ENCODE results near the gene NFKB2. TPM values are rescaled to one million over a fixed set of nuclear protein-coding genes. Genes with fewer than 3 reads are reported as not detected.

Gene NFKB2
- total RNA-seq, 1 donor = 16.2 TPM

DNA sequence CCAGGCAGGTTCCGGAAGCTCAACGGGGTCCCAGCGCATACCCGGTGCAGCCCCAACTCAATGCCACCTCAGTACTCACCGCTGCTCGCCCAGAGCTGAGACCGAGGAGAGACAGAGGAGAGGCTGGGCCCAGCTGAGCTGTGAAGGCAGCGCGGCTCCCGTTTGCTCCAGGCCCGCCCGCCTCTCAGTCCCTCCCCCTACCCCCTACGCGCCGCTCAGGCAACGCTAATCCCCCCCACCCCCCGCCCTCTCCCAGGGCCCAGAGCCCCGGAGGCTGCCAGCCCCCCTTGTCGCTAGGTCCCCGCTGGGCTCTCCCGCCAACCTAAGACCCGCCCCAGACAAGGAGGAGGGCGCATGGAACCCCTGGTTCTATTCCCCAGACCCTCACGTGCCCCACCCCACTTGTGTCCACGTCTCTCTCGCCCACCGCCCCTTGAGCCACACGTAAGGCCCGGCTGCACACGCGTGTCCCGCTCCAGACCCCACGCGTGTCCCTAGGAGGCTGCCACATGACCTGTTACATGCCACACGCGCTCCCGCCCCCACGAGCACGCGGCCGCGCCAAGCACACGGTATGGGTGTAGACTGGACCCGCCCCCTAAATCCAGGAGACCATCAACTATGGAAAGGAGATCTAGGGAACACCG lies 23.2 kb downstream of the NFKB2 start, which contains the start of gene PSD:
Gene PSD (minus strand): TSS at position 164 of the 647 bp plus-strand sequence. CDS start 1,747 bp downstream, outside the sequence.
- no peak for DNase-seq (ENCODE audit: low read depth)
- TF ChIP-seq, protein P1, sequence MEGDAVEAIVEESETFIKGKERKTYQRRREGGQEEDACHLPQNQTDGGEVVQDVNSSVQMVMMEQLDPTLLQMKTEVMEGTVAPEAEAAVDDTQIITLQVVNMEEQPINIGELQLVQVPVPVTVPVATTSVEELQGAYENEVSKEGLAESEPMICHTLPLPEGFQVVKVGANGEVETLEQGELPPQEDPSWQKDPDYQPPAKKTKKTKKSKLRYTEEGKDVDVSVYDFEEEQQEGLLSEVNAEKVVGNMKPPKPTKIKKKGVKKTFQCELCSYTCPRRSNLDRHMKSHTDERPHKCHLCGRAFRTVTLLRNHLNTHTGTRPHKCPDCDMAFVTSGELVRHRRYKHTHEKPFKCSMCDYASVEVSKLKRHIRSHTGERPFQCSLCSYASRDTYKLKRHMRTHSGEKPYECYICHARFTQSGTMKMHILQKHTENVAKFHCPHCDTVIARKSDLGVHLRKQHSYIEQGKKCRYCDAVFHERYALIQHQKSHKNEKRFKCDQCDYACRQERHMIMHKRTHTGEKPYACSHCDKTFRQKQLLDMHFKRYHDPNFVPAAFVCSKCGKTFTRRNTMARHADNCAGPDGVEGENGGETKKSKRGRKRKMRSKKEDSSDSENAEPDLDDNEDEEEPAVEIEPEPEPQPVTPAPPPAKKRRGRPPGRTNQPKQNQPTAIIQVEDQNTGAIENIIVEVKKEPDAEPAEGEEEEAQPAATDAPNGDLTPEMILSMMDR (IDR thresholded peaks at IDR 0.05; ENCODE audit: insufficient read depth, low read length) = no peak
- peak within 1 kb of the TSS; percentile 94 for H3K4me3 ChIP-seq (ENCODE audit: low read depth, low read length)

DNA sequence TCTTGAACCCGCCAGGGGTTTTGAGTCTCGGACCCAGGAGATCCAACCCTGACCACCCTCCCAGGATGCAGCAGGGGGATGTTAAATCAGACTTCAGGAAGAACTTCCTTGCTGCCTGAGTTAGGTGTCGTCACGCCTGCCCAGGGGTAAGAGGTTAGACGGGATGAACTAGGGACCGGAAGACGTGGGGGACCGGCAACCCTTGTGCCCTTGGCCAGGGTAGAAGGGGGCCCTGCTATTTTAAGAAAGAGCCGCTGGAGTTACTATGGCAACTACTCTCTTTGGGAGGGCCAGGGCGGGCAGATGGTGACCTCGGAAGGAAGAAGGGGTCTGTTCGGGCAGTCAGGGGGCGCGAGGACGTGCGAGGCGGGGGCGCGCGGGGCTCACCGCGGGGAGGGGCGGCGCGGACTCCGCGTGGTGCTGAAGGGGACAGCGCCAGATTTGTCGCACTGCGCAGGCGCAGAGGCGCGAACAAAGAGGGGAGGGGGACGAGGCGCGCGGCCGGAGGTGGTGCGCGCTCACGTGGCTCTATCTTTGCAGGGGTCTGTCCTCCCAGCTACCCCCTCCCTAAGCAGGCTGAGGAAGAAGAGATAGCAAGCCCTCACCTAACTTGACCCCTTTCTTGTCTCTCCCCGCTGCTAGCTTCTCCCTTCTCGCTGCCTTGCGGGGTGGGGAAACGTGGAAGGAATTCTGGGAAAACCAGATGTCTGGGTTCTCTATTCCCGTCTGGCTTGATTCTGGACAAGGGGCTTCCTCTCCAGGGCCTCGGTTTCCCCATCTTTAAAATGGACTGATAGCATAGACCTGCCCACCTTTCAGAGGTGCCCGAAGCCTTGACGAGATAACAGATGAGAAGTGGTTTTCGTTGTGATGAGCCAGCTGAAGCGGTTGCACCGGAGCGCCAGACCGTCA lies 24.0 kb downstream of the NFKB2 start:
- H3K4me3 ChIP-seq (ENCODE audit: low read depth, low read length) = peak overlapping the region; percentile 94
- DNase-seq (ENCODE audit: low read depth) = no peak
- TF ChIP-seq, protein P1 (IDR thresholded peaks at IDR 0.05; ENCODE audit: insufficient read depth, low read length) = no peak

DNA sequence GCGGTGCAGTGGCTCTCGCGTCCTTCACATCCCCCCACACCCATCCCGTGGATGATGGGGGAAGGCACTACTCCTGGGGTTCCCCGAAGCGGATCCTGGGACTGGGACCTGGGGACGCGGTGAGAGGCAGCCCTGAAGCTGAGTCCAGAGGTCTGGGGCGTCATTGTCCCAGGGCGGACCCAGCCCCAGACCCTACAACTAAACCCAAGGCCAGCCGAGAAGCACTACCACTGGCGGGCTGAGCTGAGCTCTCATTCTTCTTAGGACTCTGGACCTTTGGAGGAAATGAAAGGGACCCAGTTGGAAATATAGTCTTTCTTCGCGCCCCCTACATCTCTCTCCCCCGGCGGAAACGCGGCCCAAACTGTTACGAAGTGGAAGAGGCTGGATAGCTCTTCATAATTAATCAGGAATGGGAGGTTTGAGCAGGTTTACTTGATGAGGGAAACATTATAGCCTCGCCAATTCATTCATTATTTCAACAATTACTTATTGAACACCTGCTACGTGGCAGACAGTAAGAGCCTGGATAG lies 24.7 kb downstream of the NFKB2 start:
- TF ChIP-seq, protein P1 (IDR thresholded peaks at IDR 0.05; ENCODE audit: insufficient read depth, low read length) = no peak
- no peak for DNase-seq (ENCODE audit: low read depth)
- peak overlapping the region; percentile 94 for H3K4me3 ChIP-seq (ENCODE audit: low read depth, low read length)

DNA sequence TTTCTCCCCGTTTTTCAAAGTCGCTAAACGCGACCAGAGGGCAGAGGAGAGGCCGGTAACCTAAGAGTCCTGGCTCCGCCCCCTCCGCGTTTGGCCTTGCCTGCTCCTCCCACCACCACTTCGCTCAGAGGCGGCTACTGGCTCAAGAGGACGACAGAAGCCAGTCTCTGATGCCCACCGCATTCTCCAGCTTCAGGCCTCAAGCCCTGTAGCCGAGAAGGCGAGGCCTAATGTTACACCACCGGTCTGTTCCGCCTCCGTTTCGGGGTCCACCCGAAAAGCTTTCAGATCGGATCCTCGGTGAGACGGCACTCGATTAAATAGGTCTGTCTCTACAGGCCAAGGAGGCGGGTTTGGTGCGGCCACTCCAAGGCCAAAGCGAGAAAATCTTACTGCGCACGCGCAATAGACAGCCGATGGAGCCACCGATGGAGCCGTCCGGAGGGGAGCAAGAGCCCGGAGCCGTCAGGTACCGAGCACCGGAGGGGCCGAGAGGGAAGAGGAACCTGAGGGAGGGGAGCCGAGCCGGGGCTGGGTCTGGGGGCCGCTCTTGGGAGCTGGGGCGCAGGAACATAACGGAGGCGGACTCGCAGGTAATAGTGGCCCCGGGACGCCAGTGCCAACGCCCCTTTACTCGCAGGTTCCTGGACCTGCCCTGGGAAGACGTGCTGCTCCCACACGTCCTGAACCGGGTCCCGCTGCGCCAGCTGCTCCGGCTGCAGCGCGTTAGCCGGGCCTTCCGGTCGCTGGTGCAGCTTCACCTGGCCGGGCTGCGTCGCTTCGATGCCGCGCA lies 25.4 kb downstream of the NFKB2 start, which contains the start of gene FBXL15:
Gene FBXL15 (plus strand): TSS at position 123 of the 793 bp plus-strand sequence. CDS start 294 bp downstream, at position 417.
- H3K4me3 ChIP-seq (ENCODE audit: low read depth, low read length) = peak within 1 kb of the TSS; percentile 94
- DNase-seq (ENCODE audit: low read depth) = peak; percentile 98
- TF ChIP-seq, protein P1 (IDR thresholded peaks at IDR 0.05; ENCODE audit: insufficient read depth, low read length) = no peak

DNA sequence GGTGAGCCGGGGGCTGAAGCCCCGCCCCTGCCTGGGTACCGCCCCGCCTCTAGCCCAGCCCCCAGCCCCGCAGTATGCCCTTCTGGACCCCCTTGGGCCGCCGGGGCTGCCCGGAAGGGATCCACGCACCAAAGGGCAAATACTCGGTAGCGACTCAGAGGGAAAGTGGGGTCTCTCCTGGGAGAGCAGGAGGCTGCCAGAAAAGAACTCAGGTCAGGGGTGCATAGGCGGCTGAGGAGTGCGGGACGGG lies 25.9 kb downstream of the NFKB2 start:
- DNase-seq (ENCODE audit: low read depth) = no peak
- H3K4me3 ChIP-seq (ENCODE audit: low read depth, low read length) = peak overlapping the region; percentile 94
- TF ChIP-seq, protein P1 (IDR thresholded peaks at IDR 0.05; ENCODE audit: insufficient read depth, low read length) = no peak

DNA sequence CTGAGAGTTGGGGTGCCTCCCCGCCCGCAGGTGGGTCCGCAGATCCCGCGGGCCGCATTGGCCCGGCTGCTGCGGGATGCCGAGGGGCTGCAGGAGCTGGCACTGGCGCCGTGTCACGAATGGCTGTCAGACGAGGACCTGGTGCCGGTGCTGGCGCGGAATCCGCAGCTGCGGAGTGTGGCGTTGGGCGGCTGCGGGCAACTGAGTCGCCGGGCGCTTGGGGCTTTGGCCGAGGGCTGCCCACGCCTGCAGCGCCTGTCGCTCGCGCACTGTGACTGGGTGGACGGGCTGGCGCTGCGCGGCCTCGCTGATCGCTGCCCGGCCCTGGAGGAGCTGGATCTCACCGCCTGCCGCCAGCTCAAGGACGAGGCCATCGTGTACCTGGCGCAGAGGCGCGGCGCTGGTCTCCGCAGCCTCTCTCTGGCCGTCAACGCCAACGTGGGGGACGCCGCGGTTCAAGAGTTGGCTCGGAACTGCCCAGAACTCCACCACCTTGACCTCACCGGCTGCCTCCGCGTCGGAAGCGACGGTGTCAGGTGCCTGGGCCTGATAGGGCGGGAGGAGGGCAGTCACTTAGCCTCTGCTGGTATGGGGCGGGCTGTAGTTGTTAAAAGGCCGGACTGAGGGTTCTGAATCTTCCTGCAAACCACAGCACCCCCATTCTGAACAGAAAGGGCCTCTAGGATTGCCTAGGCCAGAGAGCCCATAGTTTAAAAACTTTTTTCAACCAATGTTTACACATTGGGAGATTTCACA lies 26.4 kb downstream of the NFKB2 start:
- DNase-seq (ENCODE audit: low read depth) = no peak

More for the DNA sequence above, 26.4 kb downstream of the NFKB2 start:
- peak overlapping the region; percentile 94 for H3K4me3 ChIP-seq (ENCODE audit: low read depth, low read length)
- TF ChIP-seq, protein P1 (IDR thresholded peaks at IDR 0.05; ENCODE audit: insufficient read depth, low read length) = no peak
